Caco-2 (cell line): ENCODE results near the gene SH3GL2. TPM values are rescaled to one million over a fixed set of nuclear protein-coding genes. Genes with fewer than 3 reads are reported as not detected.

Source experiments
- BruUV-seq: library from RNA; stranded (reverse); fragments of 400-500 nt; replicated peaks from 2 replicates; lab custom pipeline; 2021; lab: Mats Ljungman, UMichigan
- CTCF ChIA-PET: fragments of 300-600 bp; sonication (Branson Sonifier 250); formaldehyde crosslinking; loops from one replicate; lab custom pipeline; 2022; ENCODE audit warnings: antibody characterized with exemption; lab: Charles Lee
- POLR2A ChIA-PET: fragments of 300-600 bp; sonication (Branson Sonifier 250); formaldehyde crosslinking; loops from one replicate; lab custom pipeline; 2022; ENCODE audit warnings: antibody characterized with exemption; lab: Charles Lee
- DNase-seq, 2 experiments: peaks; one replicate each; pipeline versions ENCODE4 v3.0.0 to v3.0.0-alpha.2; 2020 to 2022
- H3K27me3 ChIP-seq: replicated peaks from 2 replicates; pipeline ENCODE4 v1.6.0; 2011; ENCODE audit warnings: low read length; ENCODE audit not compliant: control insufficient read depth, insufficient read depth
- H3K36me3 ChIP-seq: 2 replicates; pipeline ENCODE4 v1.5.1; 2011; ENCODE audit warnings: low read length; ENCODE audit not compliant: control insufficient read depth, insufficient read depth
- H3K4me1 ChIP-seq: fragments of 250-450 bp; sonication (Bioruptor Pico); 2 replicates; pipeline ENCODE4 v1.5.1; 2020; ENCODE audit warnings: mild to moderate bottlenecking
- H3K4me3 ChIP-seq: 2 replicates; pipeline ENCODE4 v1.5.1; 2011; ENCODE audit warnings: low read depth, mild to moderate bottlenecking, control low read depth, low read length
- H3K9me3 ChIP-seq: fragments of 250-450 bp; sonication (Bioruptor Pico); 2 replicates; pipeline ENCODE4 v1.5.1; 2020; ENCODE audit warnings: mild to moderate bottlenecking, moderate library complexity
- H3K27ac Mint-ChIP-seq: one replicate; pipeline ENCODE4 v1.8.0; 2022; ENCODE audit warnings: mixed read lengths; ENCODE audit not compliant: unreplicated experiment
- H3K27me3 Mint-ChIP-seq: one replicate; pipeline ENCODE4 v1.8.0; 2022; ENCODE audit warnings: mixed read lengths; ENCODE audit not compliant: insufficient read depth, unreplicated experiment
- H3K36me3 Mint-ChIP-seq: one replicate; pipeline ENCODE4 v1.8.0; 2022; ENCODE audit warnings: mild to moderate bottlenecking, mixed read lengths; ENCODE audit not compliant: insufficient read depth, unreplicated experiment
- H3K4me1 Mint-ChIP-seq: one replicate; pipeline ENCODE4 v1.8.0; 2022; ENCODE audit warnings: low read depth, mixed read lengths; ENCODE audit not compliant: unreplicated experiment
- H3K4me3 Mint-ChIP-seq: one replicate; pipeline ENCODE4 v1.8.0; 2022; ENCODE audit warnings: mild to moderate bottlenecking, moderate library complexity, mixed read lengths; ENCODE audit not compliant: unreplicated experiment
- H3K9me3 Mint-ChIP-seq: one replicate; pipeline ENCODE4 v1.8.0; 2022; ENCODE audit warnings: mixed read lengths; ENCODE audit not compliant: unreplicated experiment
- intact Hi-C: fragments of 100-400 bp; cut with micrococcal nuclease; formaldehyde crosslinking; loops from one replicate; pipeline ENCODE4 v1.10.0; 2022; ENCODE audit not compliant: unreplicated experiment
- total RNA-seq: library from RNA; stranded (reverse); gene quantifications from 2 replicates; pipeline ENCODE4 v1.2.3, GENCODE V29; 2022
- TF ChIP-seq, protein P1 (sequence below), 2 experiments: fragments of 200-600 bp in 1 of 2; IDR thresholded peaks; 1 replicate in 1 of 2; 2 replicates in 1 of 2; pipeline versions ENCODE4 v1.5.1 to v1.8.0; 2011 to 2022; ENCODE audit warnings: antibody characterized with exemption in 1 of 2, control low read depth in 1 of 2, inconsistent platforms in 1 of 2, low read depth in 1 of 2, low read length in 1 of 2, mild to moderate bottlenecking in 1 of 2, moderate library complexity in 1 of 2; ENCODE audit not compliant: insufficient read depth in 1 of 2, severe bottlenecking in 1 of 2, unreplicated experiment in 1 of 2

The SH3GL2 gene
- total RNA-seq, 1 experiment from 2014 or later, result not detected

DNA sequence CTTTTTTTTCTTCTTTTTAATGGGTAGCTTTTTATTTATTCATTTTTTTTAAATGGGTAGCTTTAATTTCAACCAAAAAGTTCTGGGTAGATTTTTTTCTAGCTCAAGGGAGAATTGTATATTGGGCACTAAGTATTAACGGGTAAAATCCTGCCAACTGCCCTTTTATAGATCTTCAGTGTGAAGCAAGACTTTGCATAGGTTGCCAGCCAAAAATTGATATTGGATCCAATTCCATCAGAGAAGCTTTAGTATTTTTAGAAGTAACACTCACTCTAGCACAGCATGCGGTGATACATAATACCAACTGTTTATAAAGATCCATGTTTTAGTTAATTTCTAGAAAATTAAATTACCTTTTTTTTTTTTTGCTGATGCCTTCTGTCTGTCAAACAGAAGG is 49.8 kb downstream of the SH3GL2 start:
- TF ChIP-seq, protein P1, sequence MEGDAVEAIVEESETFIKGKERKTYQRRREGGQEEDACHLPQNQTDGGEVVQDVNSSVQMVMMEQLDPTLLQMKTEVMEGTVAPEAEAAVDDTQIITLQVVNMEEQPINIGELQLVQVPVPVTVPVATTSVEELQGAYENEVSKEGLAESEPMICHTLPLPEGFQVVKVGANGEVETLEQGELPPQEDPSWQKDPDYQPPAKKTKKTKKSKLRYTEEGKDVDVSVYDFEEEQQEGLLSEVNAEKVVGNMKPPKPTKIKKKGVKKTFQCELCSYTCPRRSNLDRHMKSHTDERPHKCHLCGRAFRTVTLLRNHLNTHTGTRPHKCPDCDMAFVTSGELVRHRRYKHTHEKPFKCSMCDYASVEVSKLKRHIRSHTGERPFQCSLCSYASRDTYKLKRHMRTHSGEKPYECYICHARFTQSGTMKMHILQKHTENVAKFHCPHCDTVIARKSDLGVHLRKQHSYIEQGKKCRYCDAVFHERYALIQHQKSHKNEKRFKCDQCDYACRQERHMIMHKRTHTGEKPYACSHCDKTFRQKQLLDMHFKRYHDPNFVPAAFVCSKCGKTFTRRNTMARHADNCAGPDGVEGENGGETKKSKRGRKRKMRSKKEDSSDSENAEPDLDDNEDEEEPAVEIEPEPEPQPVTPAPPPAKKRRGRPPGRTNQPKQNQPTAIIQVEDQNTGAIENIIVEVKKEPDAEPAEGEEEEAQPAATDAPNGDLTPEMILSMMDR (IDR thresholded peaks at IDR 0.05; ENCODE audit: insufficient read depth in 1 of 2, low read depth in 1 of 2, low read length in 1 of 2, severe bottlenecking in 1 of 2, unreplicated experiment in 1 of 2), result no peak
- Histone ChIP-seq H3K4me3 (no peak overlapping the region), H3K27me3 (no peaks in the 10 kb centered on the region), H3K36me3 (no peaks in the 10 kb centered on the region), H3K4me1 (no peaks in the 10 kb centered on the region), H3K9me3 (no peaks in the 10 kb centered on the region)
- H3K9me3 Mint-ChIP-seq, result no peaks in the 10 kb centered on the region
- CTCF ChIA-PET, result no interaction called here
- H3K27me3 Mint-ChIP-seq, result no peaks in the 10 kb centered on the region
- POLR2A ChIA-PET, result no interaction called here
- intact Hi-C loops, result no loop called here
- no peak for DNase-seq
- H3K36me3 Mint-ChIP-seq, result no peaks in the 10 kb centered on the region
- H3K27ac Mint-ChIP-seq, result no peak overlapping the region
- BruUV-seq, result no TSS peak
- H3K4me3 Mint-ChIP-seq, result no peak overlapping the region
- no peaks in the 10 kb centered on the region for H3K4me1 Mint-ChIP-seq

DNA sequence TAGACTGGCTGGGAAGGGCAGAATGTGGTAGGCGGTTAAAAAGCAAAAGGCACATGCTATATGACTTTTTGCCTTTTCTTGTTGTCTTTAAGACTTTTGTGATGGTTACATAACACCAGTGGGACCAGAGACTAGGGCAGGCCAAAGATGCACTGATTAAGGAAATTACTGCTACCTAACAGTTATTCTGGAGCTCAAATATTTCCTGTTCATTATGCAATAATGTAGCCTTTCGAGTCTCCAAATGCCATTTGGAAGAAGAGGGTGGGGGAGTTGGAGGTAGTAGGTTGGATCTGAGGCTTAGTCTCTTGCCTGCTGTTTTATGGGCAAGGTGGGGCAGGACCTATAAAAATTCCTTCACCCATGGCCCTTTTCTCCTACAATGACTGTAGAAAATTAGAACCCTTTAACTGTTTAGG is 51.7 kb downstream of the SH3GL2 start:
- Mint-ChIP-seq H3K27me3 (no peaks in the 10 kb centered on the region), H3K4me1 (no peaks in the 10 kb centered on the region), H3K9me3 (no peaks in the 10 kb centered on the region), H3K36me3 (no peaks in the 10 kb centered on the region), H3K27ac (no peak overlapping the region), H3K4me3 (no peak overlapping the region)
- TF ChIP-seq, protein P1 (IDR thresholded peaks at IDR 0.05; ENCODE audit: insufficient read depth in 1 of 2, low read depth in 1 of 2, low read length in 1 of 2, severe bottlenecking in 1 of 2, unreplicated experiment in 1 of 2), result no peak
- POLR2A ChIA-PET, result no interaction called here
- no peaks in the 10 kb centered on the region for H3K9me3 ChIP-seq
- H3K36me3 ChIP-seq, result no peaks in the 10 kb centered on the region
- no peak overlapping the region for H3K4me3 ChIP-seq
- no TSS peak for BruUV-seq
- intact Hi-C loops, result no loop called here
- no peaks in the 10 kb centered on the region for H3K4me1 ChIP-seq
- no peaks in the 10 kb centered on the region for H3K27me3 ChIP-seq
- no peak for DNase-seq
- CTCF ChIA-PET, result no interaction called here

DNA sequence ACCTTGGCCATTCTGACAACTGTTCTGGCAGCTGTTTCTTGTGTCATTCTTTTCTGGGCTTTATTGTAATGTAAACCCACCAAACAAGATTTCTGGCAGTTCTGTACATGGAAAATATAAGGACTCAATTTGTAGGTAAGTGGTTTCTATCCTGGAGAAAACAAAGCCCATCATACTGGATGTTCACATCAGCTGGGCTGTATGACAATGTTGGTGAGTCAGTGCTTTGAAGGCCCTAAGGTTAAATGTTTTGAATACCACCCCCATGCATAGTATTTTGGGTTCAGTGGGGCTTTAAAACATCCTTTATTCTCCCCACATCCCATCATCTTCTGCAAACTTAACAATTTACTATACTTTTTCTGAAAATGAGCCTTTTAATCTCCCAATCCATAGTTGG is 52.5 kb downstream of the SH3GL2 start:
- Mint-ChIP-seq H3K9me3 (no peaks in the 10 kb centered on the region), H3K27me3 (no peaks in the 10 kb centered on the region), H3K4me3 (no peak overlapping the region), H3K4me1 (no peaks in the 10 kb centered on the region), H3K36me3 (no peaks in the 10 kb centered on the region), H3K27ac (no peak overlapping the region)
- Histone ChIP-seq H3K9me3 (no peaks in the 10 kb centered on the region), H3K36me3 (no peaks in the 10 kb centered on the region), H3K4me3 (no peak overlapping the region), H3K4me1 (no peaks in the 10 kb centered on the region), H3K27me3 (no peaks in the 10 kb centered on the region)
- intact Hi-C loops, result no loop called here
- DNase-seq, result no peak
- CTCF ChIA-PET, result no interaction called here
- TF ChIP-seq, protein P1 (IDR thresholded peaks at IDR 0.05; ENCODE audit: insufficient read depth in 1 of 2, low read depth in 1 of 2, low read length in 1 of 2, severe bottlenecking in 1 of 2, unreplicated experiment in 1 of 2), result no peak
- POLR2A ChIA-PET, result no interaction called here
- BruUV-seq, result no TSS peak
